MM.1S (cell line): ENCODE measurements around the gene S100A3.

Experiments used
- EZH2 ChIP-seq: fragments of 300-600 bp; sonication (generic); optimal IDR thresholded peaks from 2 replicates; pipeline ENCODE3; 2017; ENCODE audit warnings: low read depth, mild to moderate bottlenecking, antibody characterized with exemption, low read length, mixed read lengths
- TF ChIP-seq, protein P1 (sequence below): fragments of 300-600 bp; sonication (generic); IDR thresholded peaks from 2 replicates; pipeline ENCODE4 v1.5.1; 2016; ENCODE audit warnings: antibody characterized with exemption, low read length, mixed read lengths

DNA sequence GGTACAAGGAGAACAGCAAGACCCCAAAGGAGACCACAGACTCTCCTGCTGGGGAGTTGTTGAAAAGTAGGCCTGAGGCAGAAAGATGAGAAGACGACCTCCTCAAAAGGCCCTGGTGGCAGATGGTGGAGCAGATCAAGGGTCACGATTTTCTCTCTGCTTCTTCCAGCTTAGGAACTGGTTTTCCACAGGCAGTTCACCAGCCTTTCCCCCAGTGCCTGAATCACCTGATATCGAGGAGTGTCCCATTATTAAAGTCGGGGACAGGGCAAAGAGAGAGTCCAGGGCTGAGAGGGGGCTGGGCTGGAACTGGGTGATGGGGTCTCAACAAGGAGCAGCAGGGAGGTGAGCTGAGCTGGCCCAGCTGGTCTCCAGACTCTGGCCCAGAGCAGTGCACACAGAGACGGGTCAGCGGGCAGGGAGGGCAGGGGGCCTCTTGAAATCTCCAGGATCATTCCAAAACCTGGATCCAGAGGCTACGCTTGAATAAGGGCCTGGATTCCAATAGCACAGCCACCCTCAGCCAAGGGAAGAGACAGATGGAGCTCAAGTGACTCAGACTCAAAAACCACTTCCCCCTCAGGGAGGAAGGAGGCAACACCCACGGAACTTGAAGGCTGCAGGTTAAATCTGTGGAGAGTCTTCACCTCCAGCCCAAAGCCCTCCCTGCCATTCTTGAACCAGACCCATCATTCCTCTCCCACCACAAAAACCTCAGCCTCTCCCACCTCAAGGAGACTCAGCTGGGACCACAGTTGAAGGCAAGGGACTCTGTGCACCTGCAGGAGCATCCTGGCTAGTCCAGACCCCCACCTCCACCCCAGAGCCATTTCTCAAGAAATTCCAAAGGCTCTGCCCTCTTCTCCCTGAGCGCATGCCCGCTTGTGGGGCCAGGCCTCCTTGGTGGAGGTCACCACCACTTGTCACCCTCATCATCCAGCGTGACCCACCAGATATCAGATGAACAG lies 8.4 kb downstream of the S100A3 start, which contains the start of gene S100A5:
- TF ChIP-seq, protein P1, sequence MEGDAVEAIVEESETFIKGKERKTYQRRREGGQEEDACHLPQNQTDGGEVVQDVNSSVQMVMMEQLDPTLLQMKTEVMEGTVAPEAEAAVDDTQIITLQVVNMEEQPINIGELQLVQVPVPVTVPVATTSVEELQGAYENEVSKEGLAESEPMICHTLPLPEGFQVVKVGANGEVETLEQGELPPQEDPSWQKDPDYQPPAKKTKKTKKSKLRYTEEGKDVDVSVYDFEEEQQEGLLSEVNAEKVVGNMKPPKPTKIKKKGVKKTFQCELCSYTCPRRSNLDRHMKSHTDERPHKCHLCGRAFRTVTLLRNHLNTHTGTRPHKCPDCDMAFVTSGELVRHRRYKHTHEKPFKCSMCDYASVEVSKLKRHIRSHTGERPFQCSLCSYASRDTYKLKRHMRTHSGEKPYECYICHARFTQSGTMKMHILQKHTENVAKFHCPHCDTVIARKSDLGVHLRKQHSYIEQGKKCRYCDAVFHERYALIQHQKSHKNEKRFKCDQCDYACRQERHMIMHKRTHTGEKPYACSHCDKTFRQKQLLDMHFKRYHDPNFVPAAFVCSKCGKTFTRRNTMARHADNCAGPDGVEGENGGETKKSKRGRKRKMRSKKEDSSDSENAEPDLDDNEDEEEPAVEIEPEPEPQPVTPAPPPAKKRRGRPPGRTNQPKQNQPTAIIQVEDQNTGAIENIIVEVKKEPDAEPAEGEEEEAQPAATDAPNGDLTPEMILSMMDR: no peak
- no peak for TF ChIP-seq EZH2
